ENCODE results near the gene MYLK4.

MYLK4 gene

DNA sequence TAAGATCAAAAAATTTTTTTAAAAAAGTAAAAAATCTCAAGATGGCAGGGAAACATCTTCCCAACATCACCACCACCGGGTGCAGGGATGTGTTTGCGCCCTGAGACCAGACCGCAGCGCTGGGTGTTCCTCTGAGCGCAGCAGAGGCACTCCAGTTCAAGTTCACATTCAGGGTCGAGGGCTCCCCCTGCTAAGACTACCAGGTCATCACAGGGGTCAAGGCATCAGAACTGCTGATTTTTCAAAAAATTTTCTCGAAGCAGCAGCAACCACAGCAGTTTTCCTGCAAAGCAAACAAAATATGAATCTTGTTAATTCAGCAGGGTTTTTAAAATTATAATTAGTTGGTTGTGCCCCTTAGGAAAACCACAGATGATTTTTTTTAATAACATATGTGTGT is 83.1 kb downstream of the MYLK4 start:
- TF ChIP-seq, protein P1, sequence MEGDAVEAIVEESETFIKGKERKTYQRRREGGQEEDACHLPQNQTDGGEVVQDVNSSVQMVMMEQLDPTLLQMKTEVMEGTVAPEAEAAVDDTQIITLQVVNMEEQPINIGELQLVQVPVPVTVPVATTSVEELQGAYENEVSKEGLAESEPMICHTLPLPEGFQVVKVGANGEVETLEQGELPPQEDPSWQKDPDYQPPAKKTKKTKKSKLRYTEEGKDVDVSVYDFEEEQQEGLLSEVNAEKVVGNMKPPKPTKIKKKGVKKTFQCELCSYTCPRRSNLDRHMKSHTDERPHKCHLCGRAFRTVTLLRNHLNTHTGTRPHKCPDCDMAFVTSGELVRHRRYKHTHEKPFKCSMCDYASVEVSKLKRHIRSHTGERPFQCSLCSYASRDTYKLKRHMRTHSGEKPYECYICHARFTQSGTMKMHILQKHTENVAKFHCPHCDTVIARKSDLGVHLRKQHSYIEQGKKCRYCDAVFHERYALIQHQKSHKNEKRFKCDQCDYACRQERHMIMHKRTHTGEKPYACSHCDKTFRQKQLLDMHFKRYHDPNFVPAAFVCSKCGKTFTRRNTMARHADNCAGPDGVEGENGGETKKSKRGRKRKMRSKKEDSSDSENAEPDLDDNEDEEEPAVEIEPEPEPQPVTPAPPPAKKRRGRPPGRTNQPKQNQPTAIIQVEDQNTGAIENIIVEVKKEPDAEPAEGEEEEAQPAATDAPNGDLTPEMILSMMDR (IDR thresholded peaks at IDR 0.05; ENCODE audit: low read depth, low read length, missing control alignments) = no peak
- H3K4me3 ChIP-seq (replicated peaks; ENCODE audit: low read depth, low read length) = no peak overlapping the region
- no peak for DNase-seq (ENCODE audit: extremely low read depth, low read depth)

- DNase-seq (ENCODE audit: extremely low read depth, low read depth) = no peak
- no peak overlapping the region for H3K4me3 ChIP-seq (replicated peaks; ENCODE audit: low read depth, low read length)
- TF ChIP-seq, protein P1 (IDR thresholded peaks at IDR 0.05; ENCODE audit: low read depth, low read length, missing control alignments) = no peak
Measured at GRCh38 chr6:2666906-2667575, 83.7 kb downstream of the MYLK4 start.

GRCh38 chr6:2665146-2666070 is 85.3 kb downstream of the MYLK4 start:
- TF ChIP-seq, protein P1 (IDR thresholded peaks at IDR 0.05; ENCODE audit: low read depth, low read length, missing control alignments) = no peak
- DNase-seq (ENCODE audit: extremely low read depth, low read depth) = no peak
- no peak overlapping the region for H3K4me3 ChIP-seq (replicated peaks; ENCODE audit: low read depth, low read length)

DNA sequence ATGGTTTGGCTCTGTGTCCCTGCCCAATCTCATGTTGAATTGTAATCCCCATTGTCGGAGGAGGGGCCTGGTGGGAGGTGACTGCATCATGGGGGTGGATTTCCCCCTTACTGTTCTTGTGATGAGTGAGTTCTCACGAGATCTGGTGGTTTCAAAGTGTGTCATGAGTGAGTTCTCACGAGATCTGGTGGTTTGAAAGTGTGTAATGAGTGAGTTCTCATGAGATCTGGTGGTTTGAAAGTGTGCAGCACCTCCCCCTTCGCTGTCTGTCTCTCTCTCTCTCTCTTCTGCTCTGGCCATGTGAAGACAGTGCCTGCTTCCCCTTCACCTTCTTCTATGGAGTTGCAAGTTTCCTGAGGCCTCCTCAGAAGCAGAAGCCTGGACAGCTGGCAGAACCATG is 87.6 kb downstream of the MYLK4 start:
- no peak overlapping the region for H3K4me3 ChIP-seq (replicated peaks; ENCODE audit: low read depth, low read length)
- TF ChIP-seq, protein P1 (IDR thresholded peaks at IDR 0.05; ENCODE audit: low read depth, low read length, missing control alignments) = no peak

DNA sequence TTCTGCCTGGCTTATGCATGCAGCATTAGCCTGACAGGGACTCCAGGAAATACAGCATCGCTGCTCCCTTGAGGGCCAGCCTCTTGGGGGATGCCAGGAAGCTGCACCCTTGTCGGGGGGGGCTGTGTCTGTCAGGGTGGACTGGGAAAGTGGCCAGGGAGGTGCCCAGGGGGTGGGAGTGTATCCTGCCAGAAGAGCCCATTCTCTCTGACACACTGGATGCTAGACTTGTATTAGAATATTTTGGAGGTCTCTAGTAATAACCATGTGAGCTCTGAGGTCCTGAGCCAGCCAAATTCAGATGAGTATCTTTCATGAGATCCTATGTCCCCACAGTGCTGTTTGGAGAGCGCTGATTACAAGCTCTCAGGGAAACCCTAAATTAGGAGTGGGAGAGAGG is 89.1 kb downstream of the MYLK4 start:
- H3K4me3 ChIP-seq (replicated peaks; ENCODE audit: low read depth, low read length) = no peak overlapping the region
- no peak for DNase-seq (ENCODE audit: extremely low read depth, low read depth)
- TF ChIP-seq, protein P1 (IDR thresholded peaks at IDR 0.05; ENCODE audit: low read depth, low read length, missing control alignments) = no peak

More for the DNA sequence above, 87.6 kb downstream of the MYLK4 start:
- DNase-seq (ENCODE audit: extremely low read depth, low read depth) = no peak

- DNase-seq (ENCODE audit: extremely low read depth, low read depth) = no peak
- TF ChIP-seq, protein P1 (IDR thresholded peaks at IDR 0.05; ENCODE audit: low read depth, low read length, missing control alignments) = no peak
- no peak overlapping the region for H3K4me3 ChIP-seq (replicated peaks; ENCODE audit: low read depth, low read length)
Measured at GRCh38 chr6:2659882-2660281, 90.8 kb downstream of the MYLK4 start.
